NCI-H1105 treated with DMSO at 0.1 percent for 48 hours (cell line): ENCODE results near the gene ATXN1.
"Not testable (repeated sequence)": the region's sequence is repeated elsewhere in the genome, so short reads cannot be mapped to it uniquely, and the experiment has no call there.

Source experiments
- DNase-seq: peaks from one replicate; lab custom pipeline; 2025; lab: John Stamatoyannopoulos, UW

ATXN1 gene

GRCh38 chr6:16615215-16615614, 146.0 kb downstream of the ATXN1 start:
- DNase-seq = not testable (repeated sequence)

- DNase-seq = not testable (repeated sequence)
Observed at GRCh38 chr6:16614143-16614542, 147.1 kb downstream of the ATXN1 start.

- DNase-seq = not testable (repeated sequence)
Observed at GRCh38 chr6:16613504-16613903, 147.8 kb downstream of the ATXN1 start.

GRCh38 chr6:16608444-16608843, 152.8 kb downstream of the ATXN1 start:
- no peak for DNase-seq

GRCh38 chr6:16602035-16602434, 159.2 kb downstream of the ATXN1 start:
- no peak for DNase-seq

- no peak for DNase-seq
Observed at GRCh38 chr6:16600701-16601100, 160.6 kb downstream of the ATXN1 start.

- no peak for DNase-seq
Observed at GRCh38 chr6:16600026-16600425, 161.2 kb downstream of the ATXN1 start.

- DNase-seq = peak; percentile 3
Observed at GRCh38 chr6:16596616-16597331, 164.5 kb downstream of the ATXN1 start.

- no peak for DNase-seq
Observed at GRCh38 chr6:16595514-16596120, 165.6 kb downstream of the ATXN1 start.

- no peak for DNase-seq
Observed at GRCh38 chr6:16594849-16595248, 166.4 kb downstream of the ATXN1 start.

GRCh38 chr6:16592223-16592911, 168.9 kb downstream of the ATXN1 start:
- no peak for DNase-seq

- DNase-seq = no peak
Observed at GRCh38 chr6:16591396-16592222, 169.7 kb downstream of the ATXN1 start.

- no peak for DNase-seq
Observed at GRCh38 chr6:16585805-16586204, 175.5 kb downstream of the ATXN1 start.

- no peak for DNase-seq
Observed at GRCh38 chr6:16583144-16583762, 178.0 kb downstream of the ATXN1 start.

- no peak for DNase-seq
Observed at GRCh38 chr6:16582446-16583143, 178.7 kb downstream of the ATXN1 start.

GRCh38 chr6:16578695-16579285, 182.5 kb downstream of the ATXN1 start:
- DNase-seq = no peak

- no peak for DNase-seq
Observed at GRCh38 chr6:16576451-16577368, 184.6 kb downstream of the ATXN1 start.

GRCh38 chr6:16575655-16576054, 185.6 kb downstream of the ATXN1 start:
- no peak for DNase-seq

- no peak for DNase-seq
Observed at GRCh38 chr6:16572943-16573342, 188.3 kb downstream of the ATXN1 start.

- no peak for DNase-seq
Observed at GRCh38 chr6:16572317-16572716, 188.9 kb downstream of the ATXN1 start.
